T-cell (primary cell): ENCODE measurements around the gene LIMS3. TPM values are rescaled to one million over a fixed set of nuclear protein-coding genes. Genes with fewer than 3 reads are reported as not detected.
"Not testable (repeated sequence)": the region's sequence is repeated elsewhere in the genome, so short reads cannot be mapped to it uniquely, and the experiment has no call there.

Source experiments
- ATAC-seq, 4 experiments: fragments of 200-7000 bp in 3 of 4; fragments of 150-1000 bp in 1 of 4; cut with Tn5 transposase; replicated peaks in 1 of 4; 1 replicate in 3 of 4; 2 replicates in 1 of 4; pipeline ENCODE4 v1.10.0; 2021; ENCODE audit warnings: moderate library complexity in 3 of 4, mild to moderate bottlenecking in 2 of 4, moderate number of reproducible peaks in 1 of 4
- CTCF ChIA-PET, 2 donors: fragments of 300-600 bp; sonication (Branson Sonifier 250); formaldehyde crosslinking; loops; one replicate each; lab custom pipeline; 2022; ENCODE audit warnings: antibody characterized with exemption in 2 of 2; lab: Charles Lee
- POLR2A ChIA-PET, 2 donors: fragments of 300-600 bp; sonication (Branson Sonifier 250); formaldehyde crosslinking; loops; one replicate each; lab custom pipeline; 2022; ENCODE audit warnings: antibody characterized with exemption in 2 of 2; lab: Charles Lee
- DNase-seq, 35 experiments: peaks; one replicate each; pipeline versions ENCODE4 v3.0.0 to v3.0.0-alpha.2; 2013 to 2023
- H3K27ac ChIP-seq: one replicate; pipeline ENCODE4 v1.5.1; 2013; ENCODE audit warnings: low read length
- H3K27me3 ChIP-seq, 2 experiments: replicated peaks in 1 of 2; 1 replicate in 1 of 2; 2 replicates in 1 of 2; pipeline versions ENCODE4 v1.6.1 to v1.7.0; 2013; ENCODE audit warnings: low read length in 1 of 2, mixed read lengths in 1 of 2; ENCODE audit not compliant: control insufficient read depth in 2 of 2, insufficient read depth in 2 of 2; ENCODE audit errors: extremely low read depth in 1 of 2
- H3K36me3 ChIP-seq, 2 donors: 1 replicate in 1 of 2; 2 replicates in 1 of 2; pipeline versions ENCODE4 v1.6.1 to v1.7.0; 2013; ENCODE audit warnings: low read length in 1 of 2; ENCODE audit not compliant: control insufficient read depth in 2 of 2, insufficient read depth in 1 of 2; ENCODE audit errors: extremely low read depth in 1 of 2
- H3K4me1 ChIP-seq, 2 experiments: 1 replicate in 1 of 2; 2 replicates in 1 of 2; pipeline versions ENCODE4 v1.6.1 to v1.7.0; 2013; ENCODE audit warnings: low read length in 2 of 2, mixed read lengths in 1 of 2; ENCODE audit not compliant: insufficient read depth in 2 of 2, control insufficient read depth in 1 of 2; ENCODE audit errors: extremely low read depth in 1 of 2
- H3K4me3 ChIP-seq, 2 donors: 1 replicate in 1 of 2; 2 replicates in 1 of 2; pipeline versions ENCODE4 v1.5.1 to v1.7.0; 2013; ENCODE audit warnings: mild to moderate bottlenecking in 2 of 2, low read length in 1 of 2, moderate library complexity in 1 of 2; ENCODE audit not compliant: control insufficient read depth in 1 of 2; ENCODE audit errors: extremely low read depth in 1 of 2
- H3K9me3 ChIP-seq: 2 replicates; pipeline ENCODE4 v1.7.0; 2013
- H3K27ac Mint-ChIP-seq, 2 donors: one replicate each; pipeline ENCODE4 v1.8.0; 2020 to 2021; ENCODE audit warnings: mild to moderate bottlenecking in 2 of 2, mixed read lengths in 2 of 2
- H3K27me3 Mint-ChIP-seq, 2 donors: one replicate each; pipeline ENCODE4 v1.8.0; 2021 to 2022; ENCODE audit warnings: mixed read lengths in 2 of 2
- H3K36me3 Mint-ChIP-seq: one replicate; pipeline ENCODE4 v1.8.0; 2021; ENCODE audit warnings: mixed read lengths
- H3K4me1 Mint-ChIP-seq, 3 donors: one replicate each; pipeline ENCODE4 v1.8.0; 2020 to 2022; ENCODE audit warnings: mixed read lengths in 3 of 3, mild to moderate bottlenecking in 1 of 3
- H3K4me3 Mint-ChIP-seq, 3 donors: one replicate each; pipeline ENCODE4 v1.8.0; 2020 to 2022; ENCODE audit warnings: mild to moderate bottlenecking in 3 of 3, mixed read lengths in 3 of 3, moderate library complexity in 3 of 3
- H3K9me3 Mint-ChIP-seq, 3 donors: one replicate each; pipeline ENCODE4 v1.8.0; 2020 to 2022; ENCODE audit warnings: mixed read lengths in 3 of 3
- WGBS: methylation state at CpG from one replicate; pipeline ENCODE4 v1.1.5; 2013; ENCODE audit warnings: missing lambda C conversion rate; ENCODE audit not compliant: insufficient coverage; 5-methylcytosine and 5-hydroxymethylcytosine counted together
- total RNA-seq, 35 experiments: library from RNA in 6 of 35; stranded (reverse) in 6 of 35; fragments of 120-200 nt in 1 of 35; gene quantifications; one replicate each; pipeline versions ENCODE4 v1.2.1 to v1.2.4 and lab custom pipeline; 2013 to 2026

The LIMS3 gene
- total RNA-seq, 5 donors from 2014 or later (not counting 1 experiment from before 2014, with no cell fraction given): 0.73 to 1.8 (median 1.5) TPM; not detected in 2

GRCh38 chr2:109966858-109967257 lies 68.4 kb downstream of the LIMS3 start:
- H3K9me3 Mint-ChIP-seq, H3K4me3 Mint-ChIP-seq, H3K27ac ChIP-seq, POLR2A ChIA-PET, H3K27ac Mint-ChIP-seq, H3K36me3 Mint-ChIP-seq, H3K4me1 ChIP-seq, ATAC-seq, H3K4me3 ChIP-seq, H3K27me3 ChIP-seq, DNase-seq, H3K9me3 ChIP-seq, CTCF ChIA-PET, H3K4me1 Mint-ChIP-seq, H3K27me3 Mint-ChIP-seq, H3K36me3 ChIP-seq: not testable (repeated sequence)
- no CpG with 5 or more reads among the region's 1 CpG for WGBS

- H3K9me3 Mint-ChIP-seq, DNase-seq, H3K27ac ChIP-seq, H3K4me1 ChIP-seq, CTCF ChIA-PET, H3K4me1 Mint-ChIP-seq, H3K36me3 ChIP-seq, H3K4me3 ChIP-seq, H3K27ac Mint-ChIP-seq, H3K27me3 Mint-ChIP-seq, H3K36me3 Mint-ChIP-seq, H3K4me3 Mint-ChIP-seq, POLR2A ChIA-PET, H3K27me3 ChIP-seq, H3K9me3 ChIP-seq: not testable (repeated sequence)
- peak; percentile 49 to 87 (median 69) for ATAC-seq
- no CpG with 5 or more reads among the region's 14 CpGs for WGBS
These were observed 71.4 kb downstream of the LIMS3 start for GRCh38 chr2:109969864-109970263.

GRCh38 chr2:109971710-109972109 lies 73.2 kb downstream of the LIMS3 start:
- H3K4me3 ChIP-seq, H3K4me1 ChIP-seq, CTCF ChIA-PET, ATAC-seq, H3K27ac ChIP-seq, H3K27ac Mint-ChIP-seq, H3K27me3 Mint-ChIP-seq, POLR2A ChIA-PET, H3K36me3 ChIP-seq, H3K9me3 Mint-ChIP-seq, H3K27me3 ChIP-seq, H3K9me3 ChIP-seq, H3K4me1 Mint-ChIP-seq, DNase-seq, H3K36me3 Mint-ChIP-seq, H3K4me3 Mint-ChIP-seq: not testable (repeated sequence)
- no CpG with 5 or more reads among the region's 10 CpGs for WGBS

Other genes with a start within 250 kb of the LIMS3 start
- gene RGPD5, start 104.4 kb upstream of the LIMS3 start, total RNA-seq: 100 to 1,000 TPM in 2 of 5 donors, 10 to 100 TPM in 3; 58.4 to 187 (median 92.5) TPM
- under 1 TPM in 3 of 5 donors, not detected in 2; 0.39 to 0.57 (median 0.53) TPM for gene MALL, start 217.1 kb downstream of the LIMS3 start, total RNA-seq